Testis (tissue), 3 donors: ENCODE data around the gene C20orf141. TPM values are rescaled to one million over a fixed set of nuclear protein-coding genes. Genes with fewer than 3 reads are reported as not detected.

Source experiments
- DNase-seq: peaks from one replicate; pipeline ENCODE4 v3.0.0-alpha.2; 2019
- H3K27ac ChIP-seq, 2 donors: fragments of 200-600 bp; sonication (generic); one replicate each; pipeline ENCODE4 v1.5.1; 2019
- H3K27me3 ChIP-seq: fragments of 200-600 bp; sonication (generic); one replicate; pipeline ENCODE4 v1.5.1; 2019
- H3K36me3 ChIP-seq: fragments of 200-600 bp; sonication (generic); one replicate; pipeline ENCODE4 v1.5.1; 2017; ENCODE audit warnings: low read depth; ENCODE audit errors: missing control alignments
- H3K4me1 ChIP-seq: fragments of 200-600 bp; sonication (generic); one replicate; pipeline ENCODE4 v1.5.1; 2019
- H3K4me3 ChIP-seq, 2 donors: fragments of 200-600 bp; sonication (generic); one replicate each; pipeline ENCODE4 v1.5.1; 2017 to 2019
- H3K9me3 ChIP-seq: fragments of 200-600 bp; sonication (generic); one replicate; pipeline ENCODE4 v1.5.1; 2017
- POLR2A ChIP-seq: fragments of 450-650 bp; IDR thresholded peaks from one replicate; pipeline ENCODE4 v1.6.1; 2017; ENCODE audit warnings: antibody characterized with exemption, mild to moderate bottlenecking, moderate library complexity
- WGBS, 2 donors: methylation state at CpG; one replicate each; pipeline ENCODE4 v1.1.5; 2018; 5-methylcytosine and 5-hydroxymethylcytosine counted together
- intact Hi-C: fragments of 100-400 bp; cut with DNase I; formaldehyde crosslinking; loops from one replicate; pipeline ENCODE4 v1.15.1; 2023; ENCODE audit warnings: low total_unique reads
- polyA plus RNA-seq: library from polyadenylated mRNA; stranded (reverse); fragments of 350-450 nt; fragmentation: Illumina TruSeq; extraction: RNeasy Lipid Tissue Mini Kit (QIAGEN cat#74804); gene quantifications from one replicate; pipeline ENCODE4 v1.2.3, GENCODE V29; 2014; ENCODE audit warnings: low read depth, low replicate concordance; ENCODE audit not compliant: insufficient read depth
- total RNA-seq, 2 donors: library from RNA; depleted of rRNA; stranded (reverse); fragments of >200 nt; gene quantifications; one replicate each; pipeline ENCODE4 v1.2.3, GENCODE V29; 2016
- TF ChIP-seq, protein P1 (sequence below), 3 experiments: fragments of 450-650 bp in 2 of 3; fragments of 200-600 bp in 1 of 3; sonication (generic) in 1 of 3; IDR thresholded peaks; one replicate each; pipeline ENCODE4 v1.5.1; 2016 to 2019; ENCODE audit warnings: antibody characterized with exemption in 3 of 3, mild to moderate bottlenecking in 2 of 3, moderate library complexity in 1 of 3

The C20orf141 gene
- total and polyA plus RNA-seq, 3 donors from 2014 or later, result 53.6 to 177 (median 154) TPM

DNA sequence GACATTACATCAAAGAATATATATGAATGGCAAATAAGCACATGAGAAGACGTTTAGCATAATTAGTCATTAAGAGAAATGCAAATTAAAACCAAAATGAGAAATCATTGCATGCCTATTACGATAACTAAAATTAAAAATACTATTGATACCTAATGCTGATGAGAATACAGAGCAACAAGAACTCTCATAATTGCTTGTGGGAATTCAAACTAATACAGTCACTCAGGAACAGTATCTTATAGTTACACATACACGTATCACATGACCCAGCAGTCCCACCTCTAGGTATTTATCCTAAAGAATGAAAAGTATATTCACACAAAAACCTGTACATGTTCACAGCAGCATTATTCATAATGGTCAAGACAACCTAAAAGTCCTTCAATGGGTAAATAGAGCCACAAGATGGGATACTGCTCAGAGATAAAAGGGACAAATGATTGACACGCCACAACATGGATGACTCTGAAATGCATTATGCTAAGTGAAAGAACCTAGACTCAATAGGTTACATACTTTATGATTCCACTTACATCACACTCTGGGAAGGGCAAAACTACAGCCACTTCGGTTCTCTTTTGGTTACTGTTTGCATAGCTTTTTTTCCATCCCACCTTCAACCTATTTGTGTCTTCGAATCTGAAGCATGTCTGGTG is 30.8 kb upstream of the C20orf141 start:
- DNase-seq, result no peak
- H3K27ac ChIP-seq, result no peak overlapping the region
- intact Hi-C loops, result no loop called here
- H3K9me3 ChIP-seq, result no peaks in the 10 kb centered on the region
- no peaks in the 10 kb centered on the region for H3K36me3 ChIP-seq
- H3K27me3 ChIP-seq, result no peaks in the 10 kb centered on the region
- no peak for TF ChIP-seq POLR2A
- TF ChIP-seq, protein P1, sequence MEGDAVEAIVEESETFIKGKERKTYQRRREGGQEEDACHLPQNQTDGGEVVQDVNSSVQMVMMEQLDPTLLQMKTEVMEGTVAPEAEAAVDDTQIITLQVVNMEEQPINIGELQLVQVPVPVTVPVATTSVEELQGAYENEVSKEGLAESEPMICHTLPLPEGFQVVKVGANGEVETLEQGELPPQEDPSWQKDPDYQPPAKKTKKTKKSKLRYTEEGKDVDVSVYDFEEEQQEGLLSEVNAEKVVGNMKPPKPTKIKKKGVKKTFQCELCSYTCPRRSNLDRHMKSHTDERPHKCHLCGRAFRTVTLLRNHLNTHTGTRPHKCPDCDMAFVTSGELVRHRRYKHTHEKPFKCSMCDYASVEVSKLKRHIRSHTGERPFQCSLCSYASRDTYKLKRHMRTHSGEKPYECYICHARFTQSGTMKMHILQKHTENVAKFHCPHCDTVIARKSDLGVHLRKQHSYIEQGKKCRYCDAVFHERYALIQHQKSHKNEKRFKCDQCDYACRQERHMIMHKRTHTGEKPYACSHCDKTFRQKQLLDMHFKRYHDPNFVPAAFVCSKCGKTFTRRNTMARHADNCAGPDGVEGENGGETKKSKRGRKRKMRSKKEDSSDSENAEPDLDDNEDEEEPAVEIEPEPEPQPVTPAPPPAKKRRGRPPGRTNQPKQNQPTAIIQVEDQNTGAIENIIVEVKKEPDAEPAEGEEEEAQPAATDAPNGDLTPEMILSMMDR (IDR thresholded peaks at IDR 0.05), result no peak
- no peaks in the 10 kb centered on the region for H3K4me1 ChIP-seq
- no peak overlapping the region for H3K4me3 ChIP-seq
- 85 to 92% methylated on average over 6 of the region's 6 CpGs for WGBS, 2 donors

- 88 to 91% methylated on average over 6 of the region's 6 CpGs for WGBS, 2 donors
- H3K9me3 ChIP-seq, result no peaks in the 10 kb centered on the region
- no peaks in the 10 kb centered on the region for H3K27me3 ChIP-seq
- intact Hi-C loops, result no loop called here
- H3K4me1 ChIP-seq, result no peaks in the 10 kb centered on the region
- H3K27ac ChIP-seq, result no peak overlapping the region
- H3K36me3 ChIP-seq, result no peaks in the 10 kb centered on the region
- H3K4me3 ChIP-seq, result no peak overlapping the region
- TF ChIP-seq POLR2A, result no peak
- TF ChIP-seq, protein P1 (IDR thresholded peaks at IDR 0.05), result no peak
- DNase-seq, result no peak
Measured at GRCh38 chr20:2793471-2793870, 21.3 kb upstream of the C20orf141 start.

DNA sequence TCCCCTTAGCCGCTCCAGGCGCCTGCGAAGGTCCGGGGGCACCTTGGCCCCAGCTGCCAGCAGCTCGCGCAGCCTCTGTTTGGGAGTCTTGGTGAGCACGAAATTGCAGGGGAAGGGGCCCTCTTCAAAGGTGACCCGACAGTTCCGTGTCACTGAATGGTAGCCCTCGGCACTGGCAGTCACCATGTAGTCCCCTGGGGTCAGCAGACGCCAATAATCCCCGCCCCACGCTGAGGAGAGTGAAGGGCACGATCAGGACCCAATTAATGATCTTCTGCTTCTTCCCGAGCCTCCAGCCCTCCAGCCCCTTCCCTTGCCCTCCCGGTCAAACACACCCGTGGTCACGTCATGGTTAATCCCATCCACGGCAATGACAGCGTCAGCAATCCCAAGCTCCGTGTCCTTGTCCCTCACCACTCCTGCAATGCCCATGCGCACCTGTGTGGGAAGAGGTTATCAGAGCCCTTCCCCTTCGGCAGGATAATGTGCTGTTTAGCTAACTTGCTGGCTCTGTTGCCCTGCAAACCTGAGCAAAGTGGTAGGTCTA is 20.5 kb upstream of the C20orf141 start:
- intact Hi-C loops, result no loop called here
- WGBS, 2 donors, result 90 to 92% methylated on average over 19 to 23 of the region's 23 CpGs
- TF ChIP-seq, protein P1 (IDR thresholded peaks at IDR 0.05), result no peak
- no peak for TF ChIP-seq POLR2A
- Histone ChIP-seq H3K9me3 (no peaks in the 10 kb centered on the region), H3K4me1 (no peaks in the 10 kb centered on the region), H3K4me3 (no peak overlapping the region), H3K27me3 (no peaks in the 10 kb centered on the region), H3K27ac (no peak overlapping the region), H3K36me3 (no peaks in the 10 kb centered on the region)
- DNase-seq, result no peak

GRCh38 chr20:2794866-2795447 is 19.8 kb upstream of the C20orf141 start:
- Histone ChIP-seq H3K4me1 (peaks cover 3% of the 10 kb centered on the region), H3K27ac (no peak overlapping the region), H3K36me3 (no peaks in the 10 kb centered on the region), H3K9me3 (no peaks in the 10 kb centered on the region), H3K27me3 (no peaks in the 10 kb centered on the region), H3K4me3 (no peak overlapping the region)
- WGBS, 2 donors, result 86 to 88% methylated on average over 11 of the region's 11 CpGs
- no peak for TF ChIP-seq POLR2A
- TF ChIP-seq, protein P1 (IDR thresholded peaks at IDR 0.05), result no peak
- DNase-seq, result no peak
- intact Hi-C loops, result no loop called here
